HEK293T (cell line): ENCODE data around the gene PIANP.

Source experiments
- BHLHE40 ChIP-seq: fragments of 450-650 bp; IDR thresholded peaks from 2 replicates; pipeline ENCODE4 v1.6.1; 2016; ENCODE audit warnings: mild to moderate bottlenecking, moderate library complexity, borderline replicate concordance
- ELF4 ChIP-seq: fragments of 450-650 bp; IDR thresholded peaks from 2 replicates; pipeline ENCODE4 v1.6.1; 2017; ENCODE audit warnings: antibody characterized with exemption
- FOXM1 ChIP-seq: fragments of 450-650 bp; IDR thresholded peaks from 2 replicates; pipeline ENCODE4 v1.6.1; 2017; ENCODE audit warnings: mild to moderate bottlenecking, borderline replicate concordance
- HDGF ChIP-seq: fragments of 450-650 bp; IDR thresholded peaks from 2 replicates; pipeline ENCODE4 v1.6.1; 2017; ENCODE audit warnings: antibody characterized with exemption, borderline replicate concordance
- NFRKB ChIP-seq: fragments of 450-650 bp; IDR thresholded peaks from 2 replicates; pipeline ENCODE4 v1.6.1; 2016; ENCODE audit warnings: mild to moderate bottlenecking, moderate library complexity
- SP1 ChIP-seq: fragments of 450-650 bp; IDR thresholded peaks from 2 replicates; pipeline ENCODE4 v1.6.1; 2017
- TARDBP ChIP-seq: fragments of 450-650 bp; IDR thresholded peaks from 2 replicates; pipeline ENCODE4 v1.6.1; 2016

- TF ChIP-seq NFRKB (no peak), SP1 (no peak), HDGF (no peak), FOXM1 (no peak), TARDBP (no peak), BHLHE40 (no peak), ELF4 (peak; percentile 15; the same call in 1 of the 2 replicates)
Observed at GRCh38 chr12:6723607-6724408, 23.2 kb upstream of the PIANP start, which contains the start of gene COPS7A.
